HPDE6-E6E7 (cell line): ENCODE measurements around the gene MAOA.

Experiments
- DNase-seq: peaks from one replicate; pipeline ENCODE4 v3.0.0; 2011; ENCODE audit warnings: missing footprints; ENCODE audit errors: extremely low spot score

MAOA gene

GRCh38 chrX:43758044-43758443 lies 101.9 kb downstream of the MAOA start:
- DNase-seq: no peak

- DNase-seq: no peak
These were observed 130.0 kb downstream of the MAOA start for GRCh38 chrX:43785930-43786591.
